GF-D8 (cell line): ENCODE measurements around the gene REPS2.
A peak's percentile ranks its signal among the peaks of the same experiment; 100 is the strongest.

Experiments used
- DNase-seq: peaks from one replicate; lab custom pipeline; 2025; lab: John Stamatoyannopoulos, UW

Gene REPS2

DNA sequence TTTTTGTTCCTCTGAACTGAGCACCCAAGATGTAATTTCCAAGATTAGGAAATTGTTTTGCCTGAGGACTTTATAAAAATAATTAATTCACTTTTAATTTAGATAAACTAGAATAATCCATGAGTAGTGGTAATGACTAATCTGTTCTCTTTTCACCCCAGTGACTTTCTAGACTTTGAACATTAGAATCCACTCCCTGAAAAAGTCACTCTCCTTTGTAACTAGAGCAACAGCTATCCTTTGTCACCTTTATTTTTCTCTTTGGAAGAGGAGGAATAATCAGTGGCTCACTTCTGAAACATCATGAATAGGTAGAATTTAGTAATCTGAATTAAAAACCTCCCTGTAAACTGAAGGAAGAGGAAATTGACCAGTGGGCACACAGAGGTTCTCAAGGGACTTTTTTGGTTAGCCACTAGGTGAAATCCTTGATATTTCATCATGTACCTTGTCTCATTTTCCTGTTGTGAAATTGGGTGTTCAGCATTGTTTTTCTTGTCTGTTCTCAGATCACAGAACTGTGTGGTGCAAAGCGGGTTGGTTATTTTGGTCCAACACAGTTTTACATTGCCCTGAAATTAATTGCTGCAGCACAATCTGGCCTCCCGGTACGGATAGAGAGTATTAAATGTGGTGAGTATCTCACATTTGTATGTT lies 59.4 kb downstream of the REPS2 start:
- DNase-seq: peak; percentile 50

DNA sequence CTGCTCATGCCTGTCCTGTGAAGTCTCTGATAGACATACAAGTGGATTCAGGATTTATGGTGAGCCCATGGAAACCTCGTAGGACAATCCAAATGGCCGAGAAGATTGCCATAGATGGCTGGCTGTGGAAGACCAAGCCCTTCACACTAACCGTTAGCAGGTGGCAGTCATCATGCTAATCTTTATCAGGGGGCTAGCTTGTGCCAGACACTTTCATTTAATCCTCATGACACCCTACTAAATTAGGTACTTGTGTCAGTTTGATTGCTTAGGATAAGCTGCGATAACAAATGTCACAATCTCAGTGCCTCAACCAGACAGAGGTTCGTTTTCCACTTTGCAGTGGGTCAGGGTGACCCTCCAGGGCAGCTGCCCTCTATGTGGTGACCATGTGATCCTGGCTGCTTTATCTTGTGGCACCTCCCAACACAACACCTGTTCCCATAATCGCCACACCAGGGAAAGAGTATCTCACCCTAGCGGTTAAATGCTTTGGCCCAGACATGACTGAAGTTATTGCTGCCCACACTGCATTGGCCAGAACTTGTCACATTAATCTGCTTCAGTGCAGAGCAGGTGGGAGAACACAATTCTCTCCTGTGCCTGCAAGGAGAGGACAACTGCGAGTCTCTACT lies 60.8 kb downstream of the REPS2 start:
- no peak for DNase-seq

DNA sequence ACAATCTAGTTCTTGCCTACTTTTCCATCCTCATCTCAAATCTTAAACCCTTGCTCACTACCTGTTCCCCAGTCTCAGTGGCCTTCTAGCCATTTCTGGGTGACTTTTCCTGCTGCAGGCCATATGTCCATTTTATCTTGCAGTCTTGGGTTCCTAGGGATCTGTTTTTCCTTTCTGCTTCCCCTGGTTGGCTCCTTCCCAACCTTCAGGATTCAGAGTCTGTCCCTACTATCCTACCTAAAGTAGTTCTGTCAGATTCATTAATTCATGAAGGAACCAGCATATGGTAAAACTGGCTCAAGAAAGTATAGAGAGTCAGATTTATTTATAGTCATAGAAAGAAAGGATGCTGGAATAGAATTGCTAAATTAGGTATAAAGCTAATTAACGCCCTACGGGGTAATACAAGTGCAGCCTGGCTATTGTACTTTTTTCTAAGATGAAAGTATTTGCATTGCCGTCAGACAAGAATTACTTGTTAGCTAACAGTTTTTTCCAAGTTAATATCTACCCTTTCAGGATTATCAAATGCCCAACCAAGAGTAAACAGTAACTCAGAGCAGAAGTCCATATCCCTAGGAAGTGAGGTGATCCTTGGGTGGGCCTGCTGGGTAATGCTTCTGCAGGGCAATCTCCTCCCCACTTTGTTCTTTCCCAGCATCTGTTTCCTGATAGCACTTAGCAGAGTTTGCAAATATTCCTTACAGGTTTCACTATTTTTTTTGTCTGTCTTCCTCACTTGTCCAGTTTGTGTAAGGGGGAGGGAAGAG lies 63.6 kb downstream of the REPS2 start:
- no peak for DNase-seq

DNA sequence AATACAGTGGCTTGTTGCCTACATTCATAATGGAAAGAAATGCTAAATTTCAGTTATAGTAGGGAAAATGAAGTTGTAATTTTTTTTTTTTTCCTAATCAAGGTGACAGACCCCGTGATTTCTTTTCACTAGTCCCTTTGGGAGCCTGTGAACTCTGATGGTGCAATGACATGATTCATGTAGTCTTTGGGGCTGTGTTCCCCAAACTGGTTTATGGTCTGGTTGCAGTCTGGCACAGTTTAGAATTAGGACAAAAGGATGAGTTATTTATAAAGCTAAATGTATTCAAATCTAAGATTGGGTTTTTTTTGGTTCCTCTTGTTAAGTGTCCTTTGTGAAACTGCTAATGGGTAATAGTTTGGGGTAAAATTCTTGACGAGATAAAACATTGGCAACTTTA lies 66.0 kb downstream of the REPS2 start:
- no peak for DNase-seq

DNA sequence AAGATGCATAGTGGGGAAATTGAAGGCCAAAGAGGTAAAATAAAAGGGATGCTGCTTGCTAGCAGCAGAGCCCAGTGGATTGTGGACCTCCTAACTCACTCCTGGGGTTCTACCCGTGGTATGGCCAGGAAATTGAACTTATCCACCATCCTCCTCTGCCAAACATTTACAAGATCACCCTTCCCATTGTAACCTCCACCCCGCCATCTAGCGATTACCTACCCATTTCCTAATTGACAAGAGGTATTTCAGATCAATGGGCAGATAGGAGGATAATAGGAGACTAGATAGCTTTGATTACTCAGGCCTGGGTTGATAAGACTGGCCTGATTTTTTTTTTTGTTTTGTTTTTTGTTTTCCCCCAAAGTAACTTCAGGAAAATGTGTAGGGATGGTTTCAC lies 67.8 kb downstream of the REPS2 start:
- DNase-seq: no peak

DNA sequence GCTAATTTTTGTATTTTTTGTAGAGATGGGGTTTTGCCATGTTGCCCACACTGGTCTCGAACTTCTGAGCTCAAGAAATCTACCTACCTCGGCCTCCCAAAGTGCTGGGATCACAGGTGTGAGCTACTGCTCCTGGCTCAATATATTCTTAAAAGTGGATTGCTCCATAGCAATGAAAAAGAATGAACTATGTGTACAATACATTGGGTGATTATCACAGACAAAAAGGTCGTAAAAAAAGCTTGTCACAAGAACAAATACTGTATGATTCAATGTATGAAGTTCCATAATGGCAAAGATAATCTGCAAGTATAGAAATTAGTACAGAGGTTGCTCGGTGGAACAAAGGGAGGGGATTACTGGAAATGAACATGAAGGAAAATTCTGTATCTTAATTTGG lies 70.7 kb downstream of the REPS2 start:
- DNase-seq: no peak

DNA sequence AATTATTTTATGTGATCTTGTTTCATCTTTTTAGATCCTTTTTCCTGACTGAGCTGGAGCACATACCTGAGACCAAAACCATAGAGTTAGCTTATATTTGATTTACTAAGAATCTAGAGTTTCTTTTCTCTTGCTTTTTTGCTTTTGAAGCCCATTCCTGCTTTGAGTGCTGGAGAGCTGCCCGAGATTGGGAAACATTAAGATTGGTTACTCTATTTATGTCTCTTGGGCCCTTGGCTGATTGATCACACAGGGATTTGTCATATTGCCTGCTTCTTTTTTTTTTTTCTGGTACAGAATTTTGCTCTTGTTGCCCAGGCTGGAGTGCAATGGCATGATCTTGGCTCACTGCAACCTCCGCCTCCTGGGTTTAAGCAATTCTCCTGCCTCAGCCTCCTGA lies 73.9 kb downstream of the REPS2 start:
- no peak for DNase-seq

DNA sequence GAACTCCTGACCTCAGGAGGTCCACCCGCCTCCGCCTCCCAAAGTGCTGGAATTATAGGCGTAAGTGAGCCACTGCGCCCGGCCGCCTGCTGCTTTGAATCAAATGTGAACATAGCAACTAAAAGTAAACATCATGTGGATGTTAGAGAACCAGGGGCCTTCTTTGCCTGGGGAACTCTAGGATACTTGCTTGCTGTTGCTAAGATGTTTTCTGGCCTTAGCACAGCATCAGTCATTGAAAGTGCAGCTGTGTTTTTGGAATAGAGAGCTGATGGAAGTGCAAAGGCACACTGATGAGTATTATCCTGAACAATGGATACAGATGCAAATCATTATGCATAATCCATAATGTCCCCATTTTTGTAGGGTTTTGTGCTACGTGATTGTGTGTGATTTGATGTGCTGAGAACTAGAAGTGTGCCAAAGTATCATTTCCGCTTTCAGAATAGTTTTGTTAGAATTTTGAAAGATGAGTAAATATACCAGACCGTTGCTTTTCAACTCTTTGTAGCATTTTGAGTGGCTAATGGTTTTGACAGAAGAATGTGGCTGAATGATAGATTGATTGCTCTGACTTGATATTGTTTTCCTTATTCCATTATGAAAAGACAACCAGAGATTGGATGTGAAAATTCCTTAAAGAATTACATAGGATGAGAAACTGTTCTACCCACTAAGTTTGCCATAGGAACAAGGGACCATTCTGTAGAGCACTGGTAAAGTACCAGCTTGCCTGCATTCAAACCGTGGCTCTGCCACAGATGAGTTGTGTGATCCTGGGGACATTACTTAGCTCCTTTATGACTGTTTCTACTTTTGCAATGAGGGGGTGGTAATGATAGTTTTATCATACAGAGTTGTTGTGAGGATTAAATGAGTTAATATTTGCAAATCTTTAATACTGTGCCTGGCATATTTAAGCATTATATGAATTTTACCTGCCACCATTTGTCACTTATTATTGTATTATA lies 74.7 kb downstream of the REPS2 start:
- DNase-seq: no peak

DNA sequence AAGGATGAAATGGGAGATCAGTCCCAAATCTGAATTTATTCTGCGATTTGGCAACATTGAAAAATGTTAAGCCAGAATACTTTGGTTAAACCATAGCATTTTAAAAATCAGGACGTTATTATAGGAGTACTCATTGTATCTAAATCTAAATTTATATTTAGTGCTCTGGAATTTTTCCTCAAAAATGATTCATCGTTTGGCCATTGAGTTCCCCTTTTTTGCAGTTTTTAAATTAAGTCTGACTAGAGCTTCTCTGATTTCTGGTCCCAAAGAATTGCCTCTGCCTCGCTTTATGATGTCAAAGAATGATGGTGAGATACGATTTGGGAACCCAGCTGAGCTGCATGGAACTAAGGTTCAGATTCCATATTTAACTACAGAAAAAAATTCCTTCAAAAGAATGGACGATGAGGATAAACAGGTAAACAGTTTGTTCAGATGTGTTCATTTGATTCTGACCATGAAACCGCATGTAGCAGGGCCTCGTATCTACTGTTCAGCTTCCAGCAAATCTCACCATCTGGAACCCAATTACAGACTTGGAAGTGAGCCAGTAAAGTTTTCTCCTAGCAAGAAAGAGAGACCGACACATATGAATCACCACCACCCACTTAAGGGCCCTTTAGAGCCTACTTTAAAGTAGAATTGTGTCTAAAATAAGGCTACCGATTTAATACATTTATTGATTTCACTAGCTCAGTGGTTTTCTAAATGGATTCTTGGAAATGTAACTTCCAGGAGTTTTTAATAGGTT lies 75.6 kb downstream of the REPS2 start:
- no peak for DNase-seq

DNA sequence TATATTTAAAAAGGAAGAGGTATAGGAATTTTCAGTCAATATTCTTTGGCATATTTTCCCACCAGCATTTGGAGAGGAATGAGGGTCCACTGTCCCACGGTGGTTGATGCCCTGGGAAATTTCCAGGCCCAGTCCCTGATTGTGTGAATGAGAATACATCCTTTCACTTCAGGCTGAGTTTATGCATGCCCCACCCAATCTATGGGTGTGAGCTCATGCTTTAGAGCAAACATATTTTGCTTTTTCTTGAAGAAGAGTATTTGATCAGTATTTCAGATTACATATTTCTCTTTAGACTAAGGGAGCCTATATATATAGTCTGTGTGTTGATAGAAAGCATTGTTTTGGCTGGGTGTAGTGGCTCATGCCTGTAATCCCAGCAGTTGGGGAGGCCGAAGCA lies 77.2 kb downstream of the REPS2 start:
- no peak for DNase-seq

DNA sequence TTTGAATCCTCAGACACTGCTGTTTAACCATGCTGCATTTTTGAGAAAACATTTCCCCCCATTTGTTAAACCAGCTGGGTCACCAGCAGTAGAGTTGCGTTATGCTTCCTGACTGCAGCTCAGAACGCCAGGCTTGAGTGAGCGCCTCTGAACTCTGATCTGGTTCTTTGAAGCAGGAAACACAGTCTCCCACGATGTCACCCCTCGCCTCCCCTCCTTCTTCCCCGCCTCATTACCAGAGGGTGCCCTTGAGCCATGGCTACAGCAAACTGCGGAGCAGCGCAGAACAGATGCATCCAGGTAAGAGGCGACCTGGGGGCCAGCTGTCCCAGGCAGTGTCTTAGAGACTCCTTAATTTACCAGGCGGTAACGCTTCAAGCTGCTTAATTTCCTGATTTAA lies 78.4 kb downstream of the REPS2 start:
- DNase-seq: no peak

DNA sequence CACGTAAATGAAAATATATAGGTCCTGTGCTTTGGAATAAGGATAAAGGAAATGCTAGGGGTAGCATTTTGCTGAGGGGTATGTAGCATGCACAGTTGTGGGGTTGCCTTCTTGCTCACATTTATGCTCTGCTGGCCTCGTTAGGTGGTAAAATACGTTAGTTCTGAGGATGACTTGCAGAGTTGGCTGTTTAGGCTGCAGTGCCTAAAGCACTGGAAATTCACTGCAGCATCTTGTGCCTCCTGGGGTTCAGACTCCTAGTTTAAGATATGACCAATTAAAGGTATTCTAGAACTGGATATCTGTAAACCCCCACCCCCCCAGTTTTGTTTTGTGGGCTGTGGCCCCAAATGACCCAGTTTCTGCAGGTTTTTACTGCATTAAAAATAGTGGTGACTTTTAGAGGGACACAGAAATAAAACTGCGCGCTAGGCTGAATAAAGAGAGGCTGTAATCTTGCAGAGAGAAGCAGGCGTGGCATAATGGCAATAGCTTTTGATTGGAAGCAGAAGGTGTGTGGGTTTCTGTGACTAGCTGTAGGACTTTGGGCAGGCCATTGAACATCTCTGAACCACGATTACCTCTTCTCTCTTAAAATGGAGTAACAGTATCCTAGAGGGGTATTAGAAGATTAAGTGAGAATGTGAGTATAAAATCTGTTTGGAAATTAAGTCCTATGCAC lies 79.3 kb downstream of the REPS2 start:
- no peak for DNase-seq

DNA sequence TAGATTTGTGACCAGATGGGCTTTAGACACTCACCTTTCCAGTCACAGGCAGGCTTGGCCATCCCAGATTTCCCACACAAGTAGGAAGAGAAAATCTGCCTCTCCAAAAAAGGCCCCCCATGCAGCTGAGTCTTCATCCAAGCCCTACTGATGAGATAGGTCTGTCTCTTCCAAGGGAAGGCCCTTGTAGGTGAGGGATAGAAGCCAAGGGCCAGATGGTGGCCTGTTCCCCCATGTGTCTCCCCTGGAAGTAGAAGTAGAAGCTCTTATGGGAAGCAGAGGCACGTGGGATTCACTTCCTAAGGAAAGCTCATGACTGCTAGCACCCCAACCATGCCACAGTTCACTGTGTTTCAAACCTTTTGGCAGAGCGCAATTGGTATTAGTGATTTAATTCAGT lies 81.5 kb downstream of the REPS2 start:
- no peak for DNase-seq

DNA sequence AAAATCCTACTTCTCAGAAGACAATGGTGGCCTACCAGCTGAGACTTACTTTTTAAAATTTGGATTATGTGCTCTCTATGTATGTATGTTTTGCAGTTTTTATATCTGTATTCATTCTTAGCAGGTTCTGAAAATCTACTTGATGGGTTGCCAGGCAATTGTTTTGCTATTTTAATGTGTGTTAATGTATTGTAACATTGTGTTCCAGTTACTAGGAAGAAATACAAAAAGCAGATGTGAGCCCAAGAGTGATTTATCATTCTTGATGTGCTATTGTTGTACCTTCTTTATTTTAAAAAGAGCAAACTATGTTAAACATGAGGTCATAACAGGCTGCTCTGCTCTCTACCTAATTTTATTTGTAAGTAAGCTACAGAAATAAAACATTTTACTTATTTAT lies 81.9 kb downstream of the REPS2 start:
- DNase-seq: no peak

DNA sequence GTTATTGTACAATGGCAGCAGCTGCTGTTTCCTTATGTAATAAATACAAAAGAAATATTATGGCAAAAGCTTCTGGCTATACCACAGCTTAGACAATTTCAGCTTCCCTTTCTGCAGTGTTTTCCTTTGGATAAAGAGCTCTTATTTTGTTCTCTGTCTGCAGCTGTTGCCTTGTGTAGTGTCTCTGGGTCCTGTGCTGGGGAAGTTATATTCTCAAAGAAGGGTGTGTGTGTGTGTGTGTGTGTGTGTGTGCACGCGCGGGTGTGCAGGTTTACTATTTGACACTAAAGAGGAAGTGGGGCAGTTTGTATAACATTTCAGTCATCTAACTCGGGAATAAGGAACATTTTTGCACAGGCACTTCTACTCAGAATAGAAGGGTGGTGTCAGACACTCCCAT lies 83.6 kb downstream of the REPS2 start:
- no peak for DNase-seq

DNA sequence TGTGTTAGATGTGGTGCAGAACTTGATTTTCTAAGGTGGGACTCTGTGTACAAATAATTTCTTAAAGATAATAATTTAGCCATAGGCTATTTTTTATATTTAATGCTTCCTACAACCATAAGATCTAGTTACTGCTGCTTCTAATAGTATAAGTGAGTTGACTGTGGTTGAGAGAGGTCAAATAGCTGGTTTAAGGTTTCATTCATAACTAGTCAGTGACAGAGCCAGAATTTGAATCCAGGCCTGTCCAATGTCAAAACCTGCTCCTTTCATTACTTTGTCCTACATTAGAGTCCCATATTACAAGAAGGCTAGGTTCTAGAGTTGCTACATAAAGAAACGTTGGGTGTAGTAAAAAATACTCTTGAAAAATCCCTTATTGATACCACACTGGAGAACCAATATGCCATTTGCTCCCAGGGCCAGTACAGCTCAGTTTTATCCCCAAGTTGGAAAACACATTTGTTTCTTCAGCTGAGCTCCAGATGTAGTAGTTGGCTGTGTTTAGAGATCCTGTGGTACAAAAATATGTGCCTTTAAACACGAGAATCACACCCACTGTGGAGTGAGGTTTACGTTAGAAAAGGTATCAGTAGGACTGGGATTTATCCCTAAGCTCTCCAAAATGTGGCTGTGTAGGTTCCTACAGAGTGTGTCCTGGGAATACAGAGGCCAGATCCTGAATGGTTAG lies 84.3 kb downstream of the REPS2 start:
- DNase-seq: no peak

DNA sequence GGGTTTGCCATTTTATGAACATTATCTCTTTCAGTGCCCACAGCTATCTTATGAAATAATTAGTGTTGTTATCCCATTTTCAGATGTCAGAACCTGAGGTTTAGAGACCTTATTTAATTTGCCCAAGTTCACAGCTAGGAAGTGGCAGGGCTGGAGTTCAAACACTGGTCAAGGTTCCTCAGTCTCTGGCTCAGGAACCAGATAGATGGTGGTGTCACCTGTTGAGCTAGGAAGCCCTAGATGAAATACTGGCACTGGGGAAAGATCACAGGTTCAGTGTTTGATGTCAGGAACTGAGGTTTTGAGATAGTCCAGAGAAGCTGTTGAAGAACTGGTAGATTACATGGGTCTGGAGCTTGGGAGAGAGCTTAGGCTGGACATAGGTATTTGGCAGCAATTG lies 85.4 kb downstream of the REPS2 start:
- no peak for DNase-seq

DNA sequence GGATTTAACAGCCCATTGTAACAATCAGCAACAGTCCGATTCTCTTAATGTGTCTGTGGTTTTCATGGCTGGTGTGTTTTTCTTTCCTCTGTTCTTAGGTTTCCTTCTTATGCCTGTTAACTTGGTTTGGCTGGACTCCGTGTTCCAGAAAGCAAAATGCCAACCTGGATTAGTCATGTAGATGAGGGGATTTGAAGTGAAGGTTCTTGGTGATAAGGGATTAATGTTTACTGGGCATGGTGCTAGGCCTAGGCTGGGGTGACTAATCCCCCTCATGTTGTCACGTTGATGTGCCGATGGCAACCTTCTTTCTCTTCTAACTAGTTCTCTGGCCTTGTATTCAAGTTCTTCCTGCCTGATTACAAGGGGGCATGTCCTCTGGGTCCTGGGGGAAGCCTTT lies 85.9 kb downstream of the REPS2 start:
- DNase-seq: no peak

DNA sequence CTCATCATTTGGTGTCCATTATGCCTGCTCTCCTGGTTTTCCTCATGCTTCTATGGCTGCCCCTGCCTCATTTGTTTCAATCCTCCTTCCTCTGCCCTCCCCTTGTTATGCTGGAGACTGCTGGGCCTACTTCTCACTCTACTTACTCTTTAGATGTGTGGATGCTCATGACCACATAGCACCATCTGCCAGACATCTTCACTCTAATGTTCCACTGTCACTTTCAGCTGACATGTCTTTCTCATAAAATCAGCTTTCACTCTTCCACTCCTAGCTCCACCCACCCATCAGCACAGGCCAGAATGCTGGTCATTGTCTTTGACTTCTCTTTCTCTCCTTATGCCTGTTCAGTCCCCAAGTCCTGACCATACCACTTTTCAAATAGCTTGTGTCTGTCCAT lies 86.8 kb downstream of the REPS2 start:
- DNase-seq: no peak

DNA sequence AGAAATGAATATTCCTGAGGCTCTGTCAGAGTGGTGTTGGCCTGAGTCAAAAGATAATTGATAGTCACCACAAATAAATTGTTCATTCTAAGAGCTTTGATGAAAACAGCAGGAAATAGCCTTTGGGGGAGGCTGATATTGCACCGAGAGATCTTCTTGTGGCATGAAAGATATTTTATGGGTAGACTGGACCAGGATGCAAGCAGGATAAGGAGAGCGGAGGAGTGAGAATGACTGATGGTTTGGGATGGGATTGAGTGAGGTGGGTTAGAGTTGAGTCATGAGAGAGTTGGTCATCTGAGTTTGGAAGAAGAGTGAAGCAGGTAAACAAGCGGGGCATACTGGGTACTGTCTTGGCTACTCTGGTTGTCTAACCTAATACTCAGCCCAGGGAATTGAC lies 88.7 kb downstream of the REPS2 start:
- no peak for DNase-seq
